Raji (cell line): ENCODE results near the gene FAF2.

Source experiments
- POLR2A ChIP-seq: IDR thresholded peaks from 2 replicates; pipeline ENCODE4 v1.6.1; 2011; ENCODE audit warnings: low read depth, low read length, control low read depth; ENCODE audit not compliant: insufficient read depth

Gene FAF2

GRCh38 chr5:176473335-176474006 lies 25.3 kb downstream of the FAF2 start:
- no peak for TF ChIP-seq POLR2A

GRCh38 chr5:176474476-176474875 lies 26.3 kb downstream of the FAF2 start:
- TF ChIP-seq POLR2A: no peak

- no peak for TF ChIP-seq POLR2A
These were observed 33.5 kb downstream of the FAF2 start for GRCh38 chr5:176481711-176482110.

GRCh38 chr5:176485176-176485575 lies 37.0 kb downstream of the FAF2 start:
- TF ChIP-seq POLR2A: no peak

GRCh38 chr5:176486189-176486757 lies 38.1 kb downstream of the FAF2 start:
- no peak for TF ChIP-seq POLR2A

GRCh38 chr5:176489077-176489476 lies 40.9 kb downstream of the FAF2 start:
- TF ChIP-seq POLR2A: no peak

GRCh38 chr5:176490301-176490700 lies 42.1 kb downstream of the FAF2 start:
- TF ChIP-seq POLR2A: no peak

GRCh38 chr5:176491101-176491502 lies 42.9 kb downstream of the FAF2 start:
- no peak for TF ChIP-seq POLR2A

GRCh38 chr5:176491901-176492300 lies 43.7 kb downstream of the FAF2 start:
- no peak for TF ChIP-seq POLR2A

GRCh38 chr5:176492431-176492830 lies 44.2 kb downstream of the FAF2 start:
- no peak for TF ChIP-seq POLR2A

GRCh38 chr5:176497852-176498251 lies 49.7 kb downstream of the FAF2 start:
- TF ChIP-seq POLR2A: no peak

- no peak for TF ChIP-seq POLR2A
These were observed 51.1 kb downstream of the FAF2 start for GRCh38 chr5:176499273-176499672.

GRCh38 chr5:176500511-176500910 lies 52.3 kb downstream of the FAF2 start:
- TF ChIP-seq POLR2A: no peak

GRCh38 chr5:176501333-176501732 lies 53.1 kb downstream of the FAF2 start:
- TF ChIP-seq POLR2A: no peak

- TF ChIP-seq POLR2A: no peak
These were observed 55.3 kb downstream of the FAF2 start for GRCh38 chr5:176503496-176503895.

- no peak for TF ChIP-seq POLR2A
These were observed 59.7 kb downstream of the FAF2 start for GRCh38 chr5:176507911-176508310.

- no peak for TF ChIP-seq POLR2A
These were observed 60.4 kb downstream of the FAF2 start for GRCh38 chr5:176508603-176509002.
